C1 segment of cervical spinal cord (tissue), 14 donors: ENCODE results near the gene SAXO1.
"Not testable (repeated sequence)": the region's sequence is repeated elsewhere in the genome, so short reads cannot be mapped to it uniquely, and the experiment has no call there.

Experiments used
- DNase-seq, 14 donors: peaks; one replicate each; lab custom pipeline; 2025; lab: John Stamatoyannopoulos, UW

SAXO1 gene

GRCh38 chr9:18970393-18970792 is 62.6 kb downstream of the SAXO1 start:
- no peak for DNase-seq

GRCh38 chr9:18969128-18969527 is 63.9 kb downstream of the SAXO1 start:
- no peak for DNase-seq

- DNase-seq: no peak
These were observed 77.4 kb downstream of the SAXO1 start for GRCh38 chr9:18955626-18956025.

- DNase-seq: no peak
These were observed 81.1 kb downstream of the SAXO1 start for GRCh38 chr9:18951936-18952335.

- DNase-seq: no peak
These were observed 85.1 kb downstream of the SAXO1 start for GRCh38 chr9:18947892-18948339.

GRCh38 chr9:18942801-18943200 is 90.2 kb downstream of the SAXO1 start:
- DNase-seq: no peak

- DNase-seq: no peak
These were observed 91.8 kb downstream of the SAXO1 start for GRCh38 chr9:18941060-18941740.

GRCh38 chr9:18939943-18940342 is 93.1 kb downstream of the SAXO1 start:
- DNase-seq: no peak

- DNase-seq: no peak
These were observed 96.7 kb downstream of the SAXO1 start for GRCh38 chr9:18936094-18936871.

GRCh38 chr9:18935541-18935940 is 97.5 kb downstream of the SAXO1 start:
- DNase-seq: no peak

- DNase-seq: not testable (repeated sequence)
These were observed 102.4 kb downstream of the SAXO1 start for GRCh38 chr9:18930611-18931010.

GRCh38 chr9:18928711-18929110 is 104.3 kb downstream of the SAXO1 start:
- no peak for DNase-seq

- no peak for DNase-seq
These were observed 106.5 kb downstream of the SAXO1 start for GRCh38 chr9:18926513-18926912.

- DNase-seq: no peak
These were observed 107.1 kb downstream of the SAXO1 start for GRCh38 chr9:18925880-18926279.

GRCh38 chr9:18923671-18924430 is 109.2 kb downstream of the SAXO1 start:
- DNase-seq: no peak

GRCh38 chr9:18923167-18923566 is 109.8 kb downstream of the SAXO1 start:
- no peak for DNase-seq

GRCh38 chr9:18922161-18922885 is 110.7 kb downstream of the SAXO1 start:
- DNase-seq: no peak

GRCh38 chr9:18921366-18922075 is 111.5 kb downstream of the SAXO1 start:
- DNase-seq: no peak

- DNase-seq: no peak
These were observed 112.6 kb downstream of the SAXO1 start for GRCh38 chr9:18920141-18921084.
